DOHH2 (cell line): Measurements from ENCODE around the gene LNX1.

Experiments
- H3F3A ChIP-seq: fragments of 200-600 bp; sonication (generic), shearing (Covaris generic); 2 replicates; pipeline ENCODE4 v1.6.0; 2016; ENCODE audit warnings: antibody characterized with exemption, mild to moderate bottlenecking; ENCODE audit not compliant: control insufficient read depth, insufficient read depth
- H3K27ac ChIP-seq: fragments of 200-600 bp; sonication (generic); 2 replicates; pipeline ENCODE4 v1.5.1; 2014; ENCODE audit warnings: low read depth, mild to moderate bottlenecking, low read length, moderate library complexity
- H3K27me3 ChIP-seq: fragments of 200-600 bp; sonication (generic); 2 replicates; pipeline ENCODE4 v1.6.1; 2014; ENCODE audit warnings: mild to moderate bottlenecking, low read length, mixed read lengths; ENCODE audit not compliant: control insufficient read depth
- H3K36me3 ChIP-seq: fragments of 200-600 bp; sonication (generic); 2 replicates; pipeline ENCODE4 v1.6.1; 2014; ENCODE audit warnings: mild to moderate bottlenecking, low read length, moderate library complexity, mixed read lengths; ENCODE audit not compliant: control insufficient read depth
- H3K4me1 ChIP-seq: fragments of 200-600 bp; sonication (generic); 2 replicates; pipeline ENCODE4 v1.6.1; 2014; ENCODE audit warnings: mild to moderate bottlenecking, low read length, mixed read lengths; ENCODE audit not compliant: control insufficient read depth
- H3K4me2 ChIP-seq: fragments of 200-600 bp; sonication (generic); 2 replicates; pipeline ENCODE4 v1.6.0; 2014; ENCODE audit warnings: mild to moderate bottlenecking, low read length, moderate library complexity
- H3K4me3 ChIP-seq: fragments of 200-600 bp; sonication (generic); 2 replicates; pipeline ENCODE4 v1.5.1; 2014; ENCODE audit warnings: mild to moderate bottlenecking, low read length, mixed read lengths
- H3K79me2 ChIP-seq: fragments of 200-600 bp; sonication (generic); 2 replicates; pipeline ENCODE4 v1.6.1; 2014; ENCODE audit warnings: mild to moderate bottlenecking, low read length, mixed read lengths; ENCODE audit not compliant: control insufficient read depth
- H3K9me2 ChIP-seq: fragments of 200-600 bp; sonication (generic); replicated peaks from 2 replicates; pipeline ENCODE4 v1.6.1; 2014; ENCODE audit warnings: mild to moderate bottlenecking, low read length, mixed read lengths; ENCODE audit not compliant: control insufficient read depth
- H3K9me3 ChIP-seq: fragments of 200-600 bp; sonication (generic); 2 replicates; pipeline ENCODE4 v1.6.1; 2014; ENCODE audit warnings: antibody characterized with exemption, low read length, mixed read lengths; ENCODE audit not compliant: control insufficient read depth, insufficient read depth
- H4K20me1 ChIP-seq: fragments of 200-600 bp; sonication (generic); 2 replicates; pipeline ENCODE4 v1.6.0; 2014; ENCODE audit warnings: low read depth, mild to moderate bottlenecking, antibody characterized with exemption, low read length, moderate library complexity; ENCODE audit not compliant: control insufficient read depth, insufficient read depth
- CTCF ChIP-seq: fragments of 200-600 bp; sonication (generic); IDR thresholded peaks from one replicate; pipeline ENCODE4 v1.5.1; 2014; ENCODE audit warnings: antibody characterized with exemption, mild to moderate bottlenecking, low read depth, low read length; ENCODE audit not compliant: poor library complexity, severe bottlenecking
- EZH2phosphoT487 ChIP-seq: fragments of 200-600 bp; sonication (generic); IDR thresholded peaks from 2 replicates; pipeline ENCODE4 v1.6.1; 2017; ENCODE audit warnings: borderline replicate concordance, mild to moderate bottlenecking, antibody characterized with exemption, low read length, moderate library complexity, mixed read lengths

The LNX1 gene

GRCh38 chr4:53485658-53486040, 105.6 kb downstream of the LNX1 start:
- Histone ChIP-seq H3K27ac (no peak overlapping the region), H3F3A (no peaks in the 10 kb centered on the region)

GRCh38 chr4:53484911-53485657, 106.2 kb downstream of the LNX1 start:
- TF ChIP-seq CTCF (no peak), EZH2phosphoT487 (no peak)
- Histone ChIP-seq H3K4me1 (no peaks in the 10 kb centered on the region), H3K4me2 (no peak overlapping the region), H3K79me2 (no peaks in the 10 kb centered on the region), H3K36me3 (no peaks in the 10 kb centered on the region), H3K27me3 (peaks cover 30% of the 10 kb centered on the region), H4K20me1 (no peaks in the 10 kb centered on the region), H3K9me3 (no peaks in the 10 kb centered on the region), H3K27ac (no peak overlapping the region), H3K4me3 (no peak overlapping the region), H3K9me2 (no peaks in the 10 kb centered on the region), H3F3A (no peaks in the 10 kb centered on the region)

More at GRCh38 chr4:53485658-53486040, 105.6 kb downstream of the LNX1 start:
- Histone ChIP-seq H3K4me2 (no peak overlapping the region), H3K9me3 (no peaks in the 10 kb centered on the region), H3K4me1 (no peaks in the 10 kb centered on the region), H4K20me1 (no peaks in the 10 kb centered on the region), H3K4me3 (no peak overlapping the region), H3K79me2 (no peaks in the 10 kb centered on the region), H3K36me3 (no peaks in the 10 kb centered on the region), H3K9me2 (no peaks in the 10 kb centered on the region), H3K27me3 (peaks cover 34% of the 10 kb centered on the region)
- TF ChIP-seq CTCF = no peak
- TF ChIP-seq EZH2phosphoT487 = no peak

GRCh38 chr4:53483250-53483649, 108.0 kb downstream of the LNX1 start:
- no peaks in the 10 kb centered on the region for H3K36me3 ChIP-seq
- H4K20me1 ChIP-seq = no peaks in the 10 kb centered on the region
- no peaks in the 10 kb centered on the region for H3K79me2 ChIP-seq
- H3K27me3 ChIP-seq = peaks cover 25% of the 10 kb centered on the region
- H3K4me2 ChIP-seq = no peak overlapping the region
- H3F3A ChIP-seq = no peaks in the 10 kb centered on the region
- H3K4me3 ChIP-seq = no peak overlapping the region
- no peaks in the 10 kb centered on the region for H3K4me1 ChIP-seq
- no peak for TF ChIP-seq CTCF
- H3K9me2 ChIP-seq = no peaks in the 10 kb centered on the region
- H3K27ac ChIP-seq = no peak overlapping the region
- no peaks in the 10 kb centered on the region for H3K9me3 ChIP-seq
